ENCODE data around the gene PHC3. TPM values are rescaled to one million over a fixed set of nuclear protein-coding genes. Genes with fewer than 3 reads are reported as not detected.

The PHC3 gene
- polyA plus RNA-seq, 1 donor from 2014 or later, result 18.6 TPM

DNA sequence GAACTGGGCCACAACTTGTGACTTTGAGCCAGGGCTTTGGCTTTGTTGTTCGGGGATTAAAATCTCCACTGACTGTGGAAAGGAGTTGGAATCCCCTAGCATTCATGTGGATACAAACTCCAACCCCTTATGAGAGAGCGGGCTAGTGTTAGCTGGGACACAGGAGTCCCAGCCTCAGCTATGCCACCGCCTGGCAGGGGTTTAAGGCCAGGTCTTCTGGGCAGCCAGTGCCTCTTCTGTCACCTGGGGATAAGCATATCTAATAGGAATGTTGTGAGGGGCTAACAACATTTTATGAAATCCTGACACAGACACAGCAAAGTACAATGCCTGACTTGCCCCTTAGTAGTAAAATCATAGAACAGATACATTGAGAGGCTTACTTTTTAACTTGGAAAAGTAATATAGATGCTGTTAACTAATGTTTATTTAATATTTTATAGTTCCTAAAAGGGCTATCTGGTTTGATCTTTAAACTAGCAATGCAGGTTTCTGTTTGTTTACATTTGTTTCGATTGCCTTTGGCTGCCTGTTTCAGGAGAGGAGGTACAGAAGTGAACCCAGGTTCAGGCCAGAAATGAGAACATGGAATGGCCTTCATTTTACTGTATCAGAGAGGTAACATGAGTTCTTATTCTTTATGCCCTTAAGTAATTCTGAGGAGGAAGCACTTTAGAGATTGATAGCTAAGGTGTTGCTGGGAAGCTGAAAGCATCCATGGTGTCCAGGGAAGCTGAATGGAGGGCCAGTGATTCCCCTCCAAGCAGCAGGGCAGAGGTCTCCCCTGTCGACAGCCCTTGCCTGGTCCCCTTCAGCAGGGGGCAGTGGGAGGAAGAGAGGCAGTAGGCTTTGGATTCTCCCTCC, 135.0 kb downstream of the PHC3 start:
- no peaks in the 10 kb centered on the region for H4K20me1 ChIP-seq (ENCODE audit: insufficient read depth)
- TF ChIP-seq EZH2 (IDR thresholded peaks at IDR 0.05; ENCODE audit: borderline replicate concordance, insufficient read depth, low read length, poor library complexity, severe bottlenecking) (no peak), POLR2AphosphoS5 (IDR thresholded peaks at IDR 0.05) (no peak), RAD21 (conservative IDR thresholded peaks at IDR 0.05) (no peak)
- TF ChIP-seq, protein P1, sequence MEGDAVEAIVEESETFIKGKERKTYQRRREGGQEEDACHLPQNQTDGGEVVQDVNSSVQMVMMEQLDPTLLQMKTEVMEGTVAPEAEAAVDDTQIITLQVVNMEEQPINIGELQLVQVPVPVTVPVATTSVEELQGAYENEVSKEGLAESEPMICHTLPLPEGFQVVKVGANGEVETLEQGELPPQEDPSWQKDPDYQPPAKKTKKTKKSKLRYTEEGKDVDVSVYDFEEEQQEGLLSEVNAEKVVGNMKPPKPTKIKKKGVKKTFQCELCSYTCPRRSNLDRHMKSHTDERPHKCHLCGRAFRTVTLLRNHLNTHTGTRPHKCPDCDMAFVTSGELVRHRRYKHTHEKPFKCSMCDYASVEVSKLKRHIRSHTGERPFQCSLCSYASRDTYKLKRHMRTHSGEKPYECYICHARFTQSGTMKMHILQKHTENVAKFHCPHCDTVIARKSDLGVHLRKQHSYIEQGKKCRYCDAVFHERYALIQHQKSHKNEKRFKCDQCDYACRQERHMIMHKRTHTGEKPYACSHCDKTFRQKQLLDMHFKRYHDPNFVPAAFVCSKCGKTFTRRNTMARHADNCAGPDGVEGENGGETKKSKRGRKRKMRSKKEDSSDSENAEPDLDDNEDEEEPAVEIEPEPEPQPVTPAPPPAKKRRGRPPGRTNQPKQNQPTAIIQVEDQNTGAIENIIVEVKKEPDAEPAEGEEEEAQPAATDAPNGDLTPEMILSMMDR (IDR thresholded peaks at IDR 0.05; ENCODE audit: poor library complexity, severe bottlenecking), result no peak
- no peak overlapping the region for H2AFZ ChIP-seq (ENCODE audit: low read depth, low read length)
- no peaks in the 10 kb centered on the region for H3K9me3 ChIP-seq (ENCODE audit: low read length)
- no peak overlapping the region for H3K9ac ChIP-seq (ENCODE audit: low read length)
- no peak overlapping the region for H3K4me3 ChIP-seq (ENCODE audit: low read length)
- H3K36me3 ChIP-seq (ENCODE audit: insufficient read depth, low read length), result no peaks in the 10 kb centered on the region
- H3K27ac ChIP-seq (ENCODE audit: low read length), result no peak overlapping the region
- no peak overlapping the region for H3K4me2 ChIP-seq (ENCODE audit: low read length)
- H3K79me2 ChIP-seq (replicated peaks; ENCODE audit: insufficient read depth, low read length), result no peaks in the 10 kb centered on the region
- no peaks in the 10 kb centered on the region for H3F3A ChIP-seq (ENCODE audit: insufficient read depth, low read length, poor library complexity, severe bottlenecking)
- no peaks in the 10 kb centered on the region for H3K9me2 ChIP-seq (ENCODE audit: insufficient read depth, low read length)
- H3K27me3 ChIP-seq (ENCODE audit: insufficient read depth, low read depth, low read length), result no peaks in the 10 kb centered on the region

DNA sequence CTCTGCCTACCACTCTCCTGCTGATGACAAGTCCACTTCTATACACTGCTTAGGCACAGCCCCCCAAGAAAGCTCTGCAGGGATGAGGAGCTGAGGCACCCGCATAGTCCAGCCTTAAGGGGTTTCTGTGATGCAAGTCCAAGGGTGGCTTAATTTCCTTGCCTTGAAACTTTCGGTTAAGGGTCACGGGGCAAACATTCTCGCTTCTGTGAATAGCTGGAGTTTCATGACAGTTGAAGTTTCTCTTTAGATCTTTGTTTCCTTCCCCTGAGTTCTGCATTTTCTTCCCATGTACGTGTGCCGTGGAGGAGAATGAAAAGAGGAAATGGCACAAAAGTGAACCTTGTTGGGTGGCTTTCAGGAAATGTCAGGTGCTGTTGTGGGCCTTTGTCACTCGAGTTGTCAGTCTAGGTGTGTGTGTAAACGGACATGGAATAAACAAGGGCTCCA, 136.7 kb downstream of the PHC3 start:
- no peaks in the 10 kb centered on the region for H3K36me3 ChIP-seq (ENCODE audit: insufficient read depth, low read length)
- H2AFZ ChIP-seq (ENCODE audit: low read depth, low read length), result no peak overlapping the region
- no peaks in the 10 kb centered on the region for H3K79me2 ChIP-seq (replicated peaks; ENCODE audit: insufficient read depth, low read length)
- no peak overlapping the region for H3K4me3 ChIP-seq (ENCODE audit: low read length)
- H3K9me3 ChIP-seq (ENCODE audit: low read length), result no peaks in the 10 kb centered on the region
- H3K9me2 ChIP-seq (ENCODE audit: insufficient read depth, low read length), result no peaks in the 10 kb centered on the region
- no peak for TF ChIP-seq SMC3 (conservative IDR thresholded peaks at IDR 0.05; ENCODE audit: poor library complexity)
- TF ChIP-seq TAF1 (IDR thresholded peaks at IDR 0.05; ENCODE audit: low read depth), result no peak
- TF ChIP-seq EP300 (conservative IDR thresholded peaks at IDR 0.05; ENCODE audit: poor library complexity, severe bottlenecking), result no peak
- no peak for TF ChIP-seq EZH2 (IDR thresholded peaks at IDR 0.05; ENCODE audit: borderline replicate concordance, insufficient read depth, low read length, poor library complexity, severe bottlenecking)
- no peak for TF ChIP-seq RAD21 (conservative IDR thresholded peaks at IDR 0.05)
- no peak for TF ChIP-seq POLR2AphosphoS5 (IDR thresholded peaks at IDR 0.05)
- TF ChIP-seq MXI1 (conservative IDR thresholded peaks at IDR 0.05; ENCODE audit: poor library complexity, severe bottlenecking), result no peak
- TF ChIP-seq, protein P1 (IDR thresholded peaks at IDR 0.05; ENCODE audit: poor library complexity, severe bottlenecking), result no peak
- TF ChIP-seq, protein P2, sequence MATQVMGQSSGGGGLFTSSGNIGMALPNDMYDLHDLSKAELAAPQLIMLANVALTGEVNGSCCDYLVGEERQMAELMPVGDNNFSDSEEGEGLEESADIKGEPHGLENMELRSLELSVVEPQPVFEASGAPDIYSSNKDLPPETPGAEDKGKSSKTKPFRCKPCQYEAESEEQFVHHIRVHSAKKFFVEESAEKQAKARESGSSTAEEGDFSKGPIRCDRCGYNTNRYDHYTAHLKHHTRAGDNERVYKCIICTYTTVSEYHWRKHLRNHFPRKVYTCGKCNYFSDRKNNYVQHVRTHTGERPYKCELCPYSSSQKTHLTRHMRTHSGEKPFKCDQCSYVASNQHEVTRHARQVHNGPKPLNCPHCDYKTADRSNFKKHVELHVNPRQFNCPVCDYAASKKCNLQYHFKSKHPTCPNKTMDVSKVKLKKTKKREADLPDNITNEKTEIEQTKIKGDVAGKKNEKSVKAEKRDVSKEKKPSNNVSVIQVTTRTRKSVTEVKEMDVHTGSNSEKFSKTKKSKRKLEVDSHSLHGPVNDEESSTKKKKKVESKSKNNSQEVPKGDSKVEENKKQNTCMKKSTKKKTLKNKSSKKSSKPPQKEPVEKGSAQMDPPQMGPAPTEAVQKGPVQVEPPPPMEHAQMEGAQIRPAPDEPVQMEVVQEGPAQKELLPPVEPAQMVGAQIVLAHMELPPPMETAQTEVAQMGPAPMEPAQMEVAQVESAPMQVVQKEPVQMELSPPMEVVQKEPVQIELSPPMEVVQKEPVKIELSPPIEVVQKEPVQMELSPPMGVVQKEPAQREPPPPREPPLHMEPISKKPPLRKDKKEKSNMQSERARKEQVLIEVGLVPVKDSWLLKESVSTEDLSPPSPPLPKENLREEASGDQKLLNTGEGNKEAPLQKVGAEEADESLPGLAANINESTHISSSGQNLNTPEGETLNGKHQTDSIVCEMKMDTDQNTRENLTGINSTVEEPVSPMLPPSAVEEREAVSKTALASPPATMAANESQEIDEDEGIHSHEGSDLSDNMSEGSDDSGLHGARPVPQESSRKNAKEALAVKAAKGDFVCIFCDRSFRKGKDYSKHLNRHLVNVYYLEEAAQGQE (IDR thresholded peaks at IDR 0.05; ENCODE audit: borderline replicate concordance), result no peak
- no peak overlapping the region for H3K27ac ChIP-seq (ENCODE audit: low read length)
- H3K9ac ChIP-seq (ENCODE audit: low read length), result no peak overlapping the region
- H3K4me2 ChIP-seq (ENCODE audit: low read length), result no peak overlapping the region
- peaks cover 11% of the 10 kb centered on the region for H3K27me3 ChIP-seq (ENCODE audit: insufficient read depth, low read depth, low read length)
- no peaks in the 10 kb centered on the region for H3F3A ChIP-seq (ENCODE audit: insufficient read depth, low read length, poor library complexity, severe bottlenecking)
- no peaks in the 10 kb centered on the region for H4K20me1 ChIP-seq (ENCODE audit: insufficient read depth)

Measured in neural cell (in vitro differentiated cells).